Umbilical cord (tissue), 2 donors: ENCODE data around the gene NARS2. TPM values are rescaled to one million over a fixed set of nuclear protein-coding genes. Genes with fewer than 3 reads are reported as not detected.

Experiments used
- DNase-seq: peaks from one replicate; pipeline ENCODE4 v3.0.0-alpha.2; 2015; ENCODE audit warnings: low spot score
- total RNA-seq: library from RNA; depleted of rRNA; stranded (reverse); fragments of >200 nt; gene quantifications from one replicate; pipeline ENCODE4 v1.2.3, GENCODE V29; 2014; ENCODE audit warnings: low replicate concordance; ENCODE audit not compliant: insufficient read depth

The NARS2 gene
- total RNA-seq, 1 donor from 2014 or later, result 31.8 TPM

DNA sequence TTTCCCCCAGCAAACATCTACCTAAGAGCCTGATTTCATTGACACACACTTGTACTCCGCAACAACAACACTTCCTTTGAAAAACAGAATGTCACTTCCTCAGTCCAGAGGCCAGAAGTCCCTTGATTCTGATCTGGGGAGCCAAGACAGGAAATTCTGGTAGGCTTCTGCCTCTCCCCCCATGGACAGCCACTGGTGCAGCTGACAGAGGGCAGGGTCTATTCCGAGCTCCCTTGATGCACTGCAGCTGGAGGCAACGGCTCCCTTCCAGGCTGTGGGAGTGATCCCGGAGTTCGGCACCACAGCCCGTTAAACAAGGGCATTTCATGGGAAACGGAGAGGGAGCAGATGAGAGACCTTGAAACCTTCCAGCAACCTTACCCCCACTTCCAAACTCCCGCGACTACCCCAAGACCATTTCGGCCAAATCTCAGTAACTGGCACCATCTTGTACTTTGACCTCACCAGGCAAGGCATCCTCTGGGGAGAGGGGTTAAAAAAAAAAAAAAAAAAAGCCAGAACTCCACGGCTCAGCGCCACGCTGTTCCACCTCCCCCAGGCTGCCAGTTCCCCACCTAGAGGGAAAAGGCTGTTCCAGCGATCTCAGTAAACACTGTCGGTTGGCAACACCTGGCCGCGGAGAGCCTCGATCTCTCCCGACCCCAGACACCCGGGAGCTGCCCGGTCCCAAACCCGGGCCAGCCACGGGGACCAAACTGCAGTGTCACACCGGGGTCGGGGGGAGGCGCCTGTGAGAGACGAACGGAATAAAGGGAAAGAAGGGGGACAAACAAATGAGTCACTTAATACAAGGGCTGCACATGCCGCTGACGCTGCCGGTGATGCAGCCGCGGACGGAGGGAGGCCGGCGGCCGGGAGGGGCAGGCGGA is 158.1 kb downstream of the NARS2 start:
- peak; percentile 90 for DNase-seq

DNA sequence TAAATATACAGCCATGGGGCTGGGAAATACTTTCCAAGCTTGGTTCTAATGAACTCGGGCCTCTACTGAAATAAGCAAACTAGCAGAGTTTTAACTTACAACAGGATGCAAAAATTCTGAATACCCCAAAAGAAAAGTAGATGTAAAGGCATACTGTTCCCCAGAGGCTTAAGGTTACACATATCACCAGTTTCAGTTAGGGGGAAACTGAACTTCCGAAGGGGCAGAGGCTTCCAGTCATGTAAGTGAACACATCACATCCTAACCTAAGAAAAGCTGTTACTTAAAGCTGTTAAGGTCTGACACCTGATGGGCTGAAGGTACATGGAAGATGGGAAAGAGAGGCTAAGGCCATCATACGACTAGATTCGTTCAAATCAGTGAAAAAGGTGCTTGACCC is 159.3 kb downstream of the NARS2 start:
- no peak for DNase-seq

DNA sequence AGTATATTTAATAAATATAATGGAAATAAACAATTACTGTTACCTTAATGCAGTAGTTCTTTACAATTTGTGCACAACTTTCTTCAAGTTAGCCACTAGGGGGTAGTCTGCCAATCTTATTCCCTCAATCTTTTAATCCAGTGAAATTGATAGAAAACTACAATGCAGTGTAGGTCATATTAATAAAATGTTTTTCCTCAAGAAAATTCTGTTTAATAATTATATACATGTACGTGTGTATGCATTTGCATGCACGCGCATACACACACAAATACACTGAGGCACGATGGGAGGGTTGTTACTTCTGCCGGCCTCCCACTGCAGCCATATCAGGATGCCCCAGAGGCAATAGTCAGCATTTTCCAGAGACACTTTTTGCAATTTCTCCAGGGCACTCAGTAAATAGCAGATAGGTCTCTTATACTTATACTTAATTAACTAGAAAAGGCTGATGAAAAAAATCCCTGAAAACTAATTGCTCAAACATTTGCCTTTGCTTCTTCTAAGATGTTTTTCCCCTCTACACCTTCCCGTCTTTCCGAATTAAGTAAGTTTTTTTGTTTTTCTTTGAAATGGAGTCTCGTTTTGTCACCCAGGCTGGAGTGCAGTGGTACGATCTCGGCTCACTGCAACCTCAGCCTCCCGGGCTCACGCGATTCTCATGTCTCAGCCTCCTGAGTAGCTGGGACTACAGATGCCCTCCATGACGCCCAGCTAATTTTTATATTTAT is 160.2 kb downstream of the NARS2 start:
- peak; percentile 13 for DNase-seq

DNA sequence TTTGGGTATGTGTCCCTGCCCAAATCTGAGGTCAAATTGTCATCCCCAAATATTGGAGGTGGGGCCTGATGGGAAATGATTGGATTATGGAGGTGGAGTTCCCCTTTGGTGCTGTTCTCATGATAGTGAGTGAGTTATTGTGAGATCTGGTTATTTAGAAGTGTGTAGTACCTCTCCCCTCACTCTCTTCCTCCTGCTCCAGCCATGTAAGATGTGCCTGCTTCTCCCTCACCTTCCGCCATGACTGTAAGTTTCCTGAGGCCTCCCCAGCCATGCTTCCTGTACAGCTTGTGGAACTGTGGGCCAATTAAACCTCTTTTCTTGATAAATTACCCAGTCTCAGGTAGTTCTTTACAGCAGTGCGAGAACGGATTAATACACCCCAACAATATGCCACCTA is 166.0 kb downstream of the NARS2 start:
- DNase-seq, result no peak

DNA sequence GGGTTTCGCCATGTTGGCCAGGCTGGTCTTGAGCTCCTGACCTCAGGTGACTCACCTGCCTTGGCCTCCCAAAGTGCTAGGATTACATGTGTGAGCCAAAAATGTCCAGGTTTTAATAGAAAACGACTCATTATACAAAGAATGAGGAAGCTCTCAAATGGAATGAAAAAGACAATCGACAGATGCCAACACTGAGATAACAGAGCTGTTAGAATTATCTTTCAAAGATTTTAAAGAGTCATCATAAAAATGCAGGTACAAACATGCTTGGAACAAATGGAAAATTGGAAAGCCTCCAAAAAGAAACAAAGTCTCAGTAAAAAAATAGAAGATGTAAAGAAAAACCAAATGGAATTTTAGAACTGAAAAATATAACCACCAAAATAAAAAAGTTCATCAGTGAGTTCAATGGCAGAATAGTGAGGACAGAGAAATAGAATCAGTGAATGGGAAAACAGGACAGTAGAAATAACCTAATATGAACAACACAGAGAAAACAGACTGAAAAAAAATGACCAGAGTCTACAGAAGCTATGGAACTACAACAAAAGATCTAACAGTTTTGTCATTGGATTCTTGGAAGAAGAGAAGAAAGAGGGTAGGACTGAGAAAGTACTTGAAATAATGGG is 168.0 kb downstream of the NARS2 start:
- DNase-seq, result no peak

DNA sequence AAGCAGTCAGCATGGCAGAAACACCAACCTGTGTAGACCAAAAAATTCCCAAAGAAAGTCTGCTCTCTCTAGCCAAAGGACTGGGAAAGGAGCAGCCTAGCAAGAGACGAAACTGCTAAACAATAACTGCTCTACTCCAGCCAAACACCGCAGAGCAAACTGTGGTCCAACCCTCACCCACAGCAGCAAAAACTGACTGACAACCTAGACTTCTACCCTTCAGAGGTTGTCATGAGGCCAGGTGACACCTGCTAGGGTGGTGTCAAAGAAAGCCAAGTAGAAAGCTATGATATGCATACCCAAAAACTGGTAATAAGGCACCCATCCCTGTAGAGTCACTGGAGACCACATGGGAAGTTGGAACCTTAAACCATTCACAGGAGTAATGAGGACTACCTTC is 168.9 kb downstream of the NARS2 start:
- no peak for DNase-seq

DNA sequence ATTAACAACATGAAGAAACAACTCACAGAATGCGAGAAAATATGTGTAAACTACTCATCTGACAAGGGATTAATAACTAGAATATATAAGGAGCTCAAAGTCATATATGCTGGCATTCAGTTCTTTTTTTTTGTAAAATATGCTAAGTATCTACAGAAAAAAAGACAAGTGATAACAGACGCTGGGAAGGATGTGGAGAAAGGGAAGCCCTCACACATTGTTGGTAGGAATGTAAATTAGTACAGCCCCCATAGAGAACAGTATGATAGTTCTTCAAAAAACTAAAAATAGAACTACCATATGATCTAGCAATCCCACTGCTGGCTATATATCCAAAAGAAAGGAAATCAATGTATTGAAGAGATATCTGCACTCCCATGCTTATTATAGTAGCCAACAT is 170.9 kb downstream of the NARS2 start:
- peak; percentile 28 for DNase-seq

DNA sequence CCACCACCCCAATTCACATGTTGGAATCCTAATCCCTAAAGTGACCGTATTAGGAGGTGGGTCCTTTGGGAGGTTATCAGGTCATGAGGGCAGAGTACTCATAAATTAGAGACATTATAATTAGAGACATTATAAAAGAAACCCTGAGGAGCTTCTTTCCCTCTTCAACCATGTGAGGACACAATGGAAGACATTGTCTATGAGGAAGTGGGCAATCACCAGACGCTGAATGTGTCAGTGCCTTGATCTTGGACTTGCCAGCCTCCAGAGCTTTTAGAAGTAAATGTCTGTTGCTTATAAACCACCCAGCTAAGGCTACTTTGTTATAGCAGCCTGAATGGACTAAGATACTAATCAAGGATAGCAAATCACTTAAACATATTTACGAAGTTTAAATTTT is 171.8 kb downstream of the NARS2 start:
- DNase-seq, result no peak

DNA sequence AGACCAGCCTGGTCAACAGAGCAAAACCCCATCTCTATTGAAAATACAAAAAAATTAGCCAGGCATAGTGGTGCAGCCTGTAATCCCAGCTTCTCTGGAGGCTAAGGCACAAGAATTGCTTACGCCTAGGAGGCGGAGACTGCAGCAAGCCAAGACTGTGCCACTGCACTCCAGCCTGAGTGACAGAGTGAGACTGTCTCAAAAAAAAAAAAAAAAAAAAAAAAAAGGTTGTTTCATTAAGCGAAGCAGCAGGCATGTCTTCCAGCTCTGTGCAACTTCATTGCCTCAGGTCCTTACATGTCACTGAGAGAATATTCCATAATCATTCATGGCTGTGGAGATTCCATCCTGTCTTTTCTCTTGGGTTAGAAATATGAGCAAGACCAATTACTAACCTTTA is 174.0 kb downstream of the NARS2 start:
- peak; percentile 54 for DNase-seq

DNA sequence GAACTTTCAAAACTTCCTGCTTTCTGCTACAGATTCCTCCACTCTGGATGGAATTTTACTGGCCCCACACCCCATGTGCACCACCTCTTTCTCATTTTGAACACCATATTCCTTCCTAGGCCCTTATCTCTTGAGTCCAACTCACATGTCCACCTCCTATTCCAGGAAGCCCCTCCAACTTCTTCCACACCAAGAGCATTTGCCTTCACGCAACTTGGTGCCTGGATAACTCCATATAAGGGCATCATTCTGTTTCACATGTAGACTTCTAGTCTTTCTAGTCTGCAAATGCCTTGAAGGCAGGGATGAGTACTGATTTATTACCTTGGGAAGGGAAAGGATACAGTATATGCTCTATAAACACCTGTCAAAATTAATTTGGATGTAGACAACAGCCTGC is 174.5 kb downstream of the NARS2 start:
- DNase-seq, result peak; percentile 7

DNA sequence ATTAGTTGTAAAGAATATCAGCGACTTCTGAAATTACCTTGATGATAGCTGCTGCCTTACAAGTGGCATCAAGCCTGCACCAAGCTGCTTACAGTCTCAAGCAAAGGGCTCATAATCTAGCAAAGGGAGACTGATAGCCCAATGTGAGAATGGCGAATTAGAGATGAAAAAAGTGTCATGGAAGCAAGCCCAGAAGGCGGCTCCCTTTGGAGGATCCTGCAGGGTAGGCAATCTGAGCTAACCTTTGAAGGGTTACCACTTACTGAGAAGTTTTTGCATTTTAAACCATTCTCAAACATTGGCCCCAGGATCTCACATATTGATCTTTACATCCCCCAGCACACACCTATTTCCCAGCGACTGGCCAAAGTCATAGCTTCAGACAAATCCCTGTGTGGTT is 175.5 kb downstream of the NARS2 start:
- DNase-seq, result no peak

DNA sequence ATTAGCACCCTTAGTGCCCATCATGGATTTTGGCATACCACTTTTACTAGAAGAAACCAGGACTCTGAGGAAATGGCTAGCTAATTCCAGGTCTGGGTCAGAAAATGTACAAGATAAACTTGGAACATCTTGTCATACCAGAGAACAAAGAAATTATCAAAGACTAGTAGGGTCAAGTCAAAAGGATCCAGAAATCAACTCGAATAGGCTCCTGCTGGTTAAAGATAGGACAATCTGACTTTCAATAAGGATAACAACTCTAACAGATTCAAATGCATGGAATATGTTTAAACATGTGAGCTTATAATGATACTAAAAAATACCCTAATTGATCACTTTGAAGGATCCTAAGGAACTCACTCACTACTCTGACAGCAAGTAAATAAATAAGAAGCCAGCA is 175.9 kb downstream of the NARS2 start:
- no peak for DNase-seq

DNA sequence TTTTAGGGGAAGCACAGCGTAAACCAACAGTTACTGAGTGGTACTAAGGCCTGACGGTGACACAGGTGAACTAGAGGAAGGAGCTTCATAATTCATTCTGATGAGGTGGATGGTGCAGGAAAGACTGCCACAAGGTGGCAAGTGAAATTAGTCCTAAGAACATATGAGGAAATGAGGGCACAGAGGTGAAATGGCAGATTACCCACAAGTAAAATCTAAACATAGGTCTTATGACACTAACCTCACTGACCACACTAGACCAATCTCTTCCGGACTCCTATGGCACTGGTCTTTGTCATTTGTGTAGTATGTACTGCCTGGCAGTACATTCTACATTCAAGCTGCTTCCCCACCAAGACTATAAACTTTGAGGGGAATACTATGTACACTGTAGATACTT is 177.3 kb downstream of the NARS2 start:
- no peak for DNase-seq

DNA sequence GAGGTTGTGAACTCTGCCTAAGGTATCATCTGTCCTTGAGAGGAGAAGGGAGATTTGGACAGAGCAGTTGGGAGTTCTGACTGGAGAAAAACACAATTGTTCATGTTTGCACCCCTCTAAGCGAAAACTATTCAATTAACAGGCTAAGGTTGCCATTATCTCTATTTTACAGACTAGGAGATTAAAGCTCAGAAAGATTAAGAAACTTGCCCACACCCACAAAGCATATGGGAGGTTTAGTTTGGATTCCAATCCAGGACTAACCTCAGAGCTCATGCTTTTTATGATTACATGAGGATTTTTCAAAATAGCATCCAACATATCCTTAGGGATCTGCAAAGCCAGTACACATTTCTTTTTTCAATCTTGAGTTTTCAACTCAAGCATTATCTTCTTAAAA is 179.1 kb downstream of the NARS2 start:
- DNase-seq, result no peak

DNA sequence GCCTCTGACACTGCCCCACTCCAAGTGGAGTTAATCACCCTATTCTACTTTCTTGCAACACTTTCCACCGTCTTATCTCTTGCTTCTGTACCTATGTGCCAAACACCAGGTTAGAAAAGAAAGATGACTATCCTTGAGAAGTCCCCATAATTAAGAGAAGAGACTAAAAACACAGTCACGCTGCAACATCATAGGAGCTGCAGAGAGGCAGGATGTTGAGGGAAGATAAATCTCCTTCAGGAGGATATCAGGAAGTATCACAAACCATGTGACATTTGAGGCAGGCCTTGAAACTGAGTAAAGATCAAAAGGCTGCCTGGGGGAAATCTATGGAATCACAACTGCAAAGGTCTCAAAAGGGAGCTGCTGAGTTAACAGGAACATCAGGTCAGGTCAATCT is 181.8 kb downstream of the NARS2 start:
- no peak for DNase-seq

DNA sequence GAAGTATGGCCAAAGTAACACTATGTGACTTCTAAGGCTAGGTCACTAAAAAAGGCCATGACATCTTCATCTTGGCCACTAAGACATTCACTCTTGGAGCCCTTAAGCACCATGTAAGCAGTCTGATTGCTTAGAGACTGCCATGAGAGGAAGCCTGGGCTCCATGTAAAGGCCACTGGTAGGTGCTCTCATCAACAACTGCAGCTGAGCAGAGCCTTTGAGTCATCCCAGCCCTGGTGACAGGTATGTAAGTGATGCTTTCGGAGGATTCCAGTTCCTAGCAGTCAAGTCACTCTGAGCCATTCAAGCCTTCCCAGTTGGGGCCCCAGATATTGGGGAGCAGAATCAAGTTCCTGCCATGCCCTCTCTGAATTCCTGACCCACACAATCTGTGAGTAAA is 183.2 kb downstream of the NARS2 start:
- no peak for DNase-seq

DNA sequence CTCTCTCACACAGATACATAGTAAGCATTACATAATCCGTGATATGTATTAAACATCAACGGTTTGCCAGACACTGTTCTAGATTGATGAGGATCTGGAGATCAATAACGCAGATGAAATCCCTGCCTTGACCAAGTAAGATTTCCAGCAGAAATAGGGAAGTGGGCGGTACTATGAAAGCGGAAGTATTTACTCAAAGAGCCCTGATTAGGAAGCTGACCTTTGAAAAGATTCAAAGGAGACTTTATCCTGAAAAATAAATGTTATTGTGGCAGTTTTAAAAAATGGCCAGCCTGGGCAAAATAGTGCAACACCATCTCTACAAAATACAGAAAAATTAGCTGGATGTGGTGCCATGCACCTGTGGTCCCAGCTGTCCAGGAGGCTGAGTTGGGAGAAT is 183.9 kb downstream of the NARS2 start:
- no peak for DNase-seq

DNA sequence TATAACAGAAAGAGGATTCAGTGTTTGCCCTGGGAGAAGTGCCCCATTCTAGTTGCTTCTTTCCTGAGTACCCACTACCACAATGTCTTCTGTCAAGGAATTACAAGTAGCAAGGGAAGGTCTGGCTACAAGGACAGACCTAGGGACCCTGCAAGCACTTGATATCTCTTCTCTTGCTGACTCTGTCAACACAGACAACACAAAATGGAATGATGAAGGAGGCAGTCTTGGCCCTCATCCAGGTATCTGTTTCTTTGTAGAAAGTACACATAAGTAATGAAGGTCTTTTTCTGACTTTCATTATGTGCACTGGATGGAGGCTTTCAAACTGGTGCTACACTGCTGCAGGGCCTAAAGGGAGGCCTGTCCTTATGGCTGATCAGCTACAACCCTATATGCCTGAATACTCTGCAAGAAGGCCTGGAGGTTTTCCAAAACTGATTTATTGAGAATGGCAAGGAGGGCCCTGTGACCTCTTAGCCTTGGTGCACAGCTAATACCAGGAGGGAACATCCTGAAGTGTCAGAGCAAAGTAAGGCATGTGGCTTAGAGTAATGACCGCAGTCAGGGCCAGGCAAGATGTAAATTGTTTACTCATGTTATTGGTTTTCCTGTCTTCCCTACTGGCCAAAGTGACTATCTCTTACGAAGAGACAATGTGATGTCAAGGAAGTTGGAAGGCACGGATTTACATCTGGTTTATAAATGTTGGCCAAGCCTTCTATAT is 188.3 kb downstream of the NARS2 start:
- no peak for DNase-seq
